ENCODE data around the gene C15orf39.

DNA sequence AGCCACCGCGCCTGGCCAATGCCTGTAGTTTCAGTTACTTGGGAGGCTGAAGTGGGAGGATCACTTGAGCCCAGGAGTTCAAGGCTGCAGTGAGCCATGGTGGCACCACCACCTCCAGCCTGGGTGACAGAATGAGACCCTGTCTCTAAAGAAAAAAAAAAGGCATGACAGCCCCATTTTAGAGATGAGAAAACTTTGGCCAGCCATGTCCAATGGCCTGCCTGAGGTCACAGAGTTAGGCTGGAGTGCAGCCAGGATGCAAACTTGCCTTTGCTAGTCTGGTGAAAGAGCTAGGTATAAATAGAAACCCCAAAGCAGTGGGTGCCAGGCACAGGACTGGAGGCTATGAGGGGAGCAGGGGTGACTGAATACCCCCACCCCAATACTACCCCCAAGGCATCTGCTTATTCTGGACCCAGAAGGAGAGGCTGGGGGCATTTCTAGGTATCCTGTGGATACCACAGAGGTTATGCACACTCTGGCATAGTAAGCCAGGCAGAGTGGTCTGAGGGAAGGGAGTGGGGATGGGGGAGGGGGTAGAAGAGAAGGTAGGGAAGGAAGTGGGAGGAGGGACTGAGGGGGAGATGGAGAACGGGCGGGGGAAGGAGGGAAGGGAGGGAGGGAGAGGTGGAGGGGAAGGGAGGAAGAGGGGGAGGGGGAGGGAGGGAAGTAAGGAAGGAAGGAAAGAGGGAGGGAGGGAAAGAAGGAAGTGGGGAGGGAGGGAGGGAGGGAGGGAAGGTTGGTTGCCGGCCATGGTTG lies 16.2 kb upstream of the C15orf39 start:
- TF ChIP-seq, protein P1, sequence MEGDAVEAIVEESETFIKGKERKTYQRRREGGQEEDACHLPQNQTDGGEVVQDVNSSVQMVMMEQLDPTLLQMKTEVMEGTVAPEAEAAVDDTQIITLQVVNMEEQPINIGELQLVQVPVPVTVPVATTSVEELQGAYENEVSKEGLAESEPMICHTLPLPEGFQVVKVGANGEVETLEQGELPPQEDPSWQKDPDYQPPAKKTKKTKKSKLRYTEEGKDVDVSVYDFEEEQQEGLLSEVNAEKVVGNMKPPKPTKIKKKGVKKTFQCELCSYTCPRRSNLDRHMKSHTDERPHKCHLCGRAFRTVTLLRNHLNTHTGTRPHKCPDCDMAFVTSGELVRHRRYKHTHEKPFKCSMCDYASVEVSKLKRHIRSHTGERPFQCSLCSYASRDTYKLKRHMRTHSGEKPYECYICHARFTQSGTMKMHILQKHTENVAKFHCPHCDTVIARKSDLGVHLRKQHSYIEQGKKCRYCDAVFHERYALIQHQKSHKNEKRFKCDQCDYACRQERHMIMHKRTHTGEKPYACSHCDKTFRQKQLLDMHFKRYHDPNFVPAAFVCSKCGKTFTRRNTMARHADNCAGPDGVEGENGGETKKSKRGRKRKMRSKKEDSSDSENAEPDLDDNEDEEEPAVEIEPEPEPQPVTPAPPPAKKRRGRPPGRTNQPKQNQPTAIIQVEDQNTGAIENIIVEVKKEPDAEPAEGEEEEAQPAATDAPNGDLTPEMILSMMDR (conservative IDR thresholded peaks at IDR 0.05; ENCODE audit: low read depth in 2 of 2): no peak
- no peak for TF ChIP-seq EZH2phosphoT487 (IDR thresholded peaks at IDR 0.05; ENCODE audit: unreplicated experiment)
- no peak for TF ChIP-seq EZH2 (IDR thresholded peaks at IDR 0.05; ENCODE audit: low read depth, unreplicated experiment)
- no peak for TF ChIP-seq CREB1 (CRISPR knock-in tag; IDR thresholded peaks at IDR 0.05; ENCODE audit: low read depth)
- no peak for TF ChIP-seq POLR2AphosphoS5 (IDR thresholded peaks at IDR 0.05; ENCODE audit: low read depth)
- TF ChIP-seq, protein P2, sequence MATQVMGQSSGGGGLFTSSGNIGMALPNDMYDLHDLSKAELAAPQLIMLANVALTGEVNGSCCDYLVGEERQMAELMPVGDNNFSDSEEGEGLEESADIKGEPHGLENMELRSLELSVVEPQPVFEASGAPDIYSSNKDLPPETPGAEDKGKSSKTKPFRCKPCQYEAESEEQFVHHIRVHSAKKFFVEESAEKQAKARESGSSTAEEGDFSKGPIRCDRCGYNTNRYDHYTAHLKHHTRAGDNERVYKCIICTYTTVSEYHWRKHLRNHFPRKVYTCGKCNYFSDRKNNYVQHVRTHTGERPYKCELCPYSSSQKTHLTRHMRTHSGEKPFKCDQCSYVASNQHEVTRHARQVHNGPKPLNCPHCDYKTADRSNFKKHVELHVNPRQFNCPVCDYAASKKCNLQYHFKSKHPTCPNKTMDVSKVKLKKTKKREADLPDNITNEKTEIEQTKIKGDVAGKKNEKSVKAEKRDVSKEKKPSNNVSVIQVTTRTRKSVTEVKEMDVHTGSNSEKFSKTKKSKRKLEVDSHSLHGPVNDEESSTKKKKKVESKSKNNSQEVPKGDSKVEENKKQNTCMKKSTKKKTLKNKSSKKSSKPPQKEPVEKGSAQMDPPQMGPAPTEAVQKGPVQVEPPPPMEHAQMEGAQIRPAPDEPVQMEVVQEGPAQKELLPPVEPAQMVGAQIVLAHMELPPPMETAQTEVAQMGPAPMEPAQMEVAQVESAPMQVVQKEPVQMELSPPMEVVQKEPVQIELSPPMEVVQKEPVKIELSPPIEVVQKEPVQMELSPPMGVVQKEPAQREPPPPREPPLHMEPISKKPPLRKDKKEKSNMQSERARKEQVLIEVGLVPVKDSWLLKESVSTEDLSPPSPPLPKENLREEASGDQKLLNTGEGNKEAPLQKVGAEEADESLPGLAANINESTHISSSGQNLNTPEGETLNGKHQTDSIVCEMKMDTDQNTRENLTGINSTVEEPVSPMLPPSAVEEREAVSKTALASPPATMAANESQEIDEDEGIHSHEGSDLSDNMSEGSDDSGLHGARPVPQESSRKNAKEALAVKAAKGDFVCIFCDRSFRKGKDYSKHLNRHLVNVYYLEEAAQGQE (IDR thresholded peaks at IDR 0.05; ENCODE audit: unreplicated experiment): no peak
- no peak for TF ChIP-seq JUNB (IDR thresholded peaks at IDR 0.05; ENCODE audit: unreplicated experiment)
- TF ChIP-seq, protein P3, sequence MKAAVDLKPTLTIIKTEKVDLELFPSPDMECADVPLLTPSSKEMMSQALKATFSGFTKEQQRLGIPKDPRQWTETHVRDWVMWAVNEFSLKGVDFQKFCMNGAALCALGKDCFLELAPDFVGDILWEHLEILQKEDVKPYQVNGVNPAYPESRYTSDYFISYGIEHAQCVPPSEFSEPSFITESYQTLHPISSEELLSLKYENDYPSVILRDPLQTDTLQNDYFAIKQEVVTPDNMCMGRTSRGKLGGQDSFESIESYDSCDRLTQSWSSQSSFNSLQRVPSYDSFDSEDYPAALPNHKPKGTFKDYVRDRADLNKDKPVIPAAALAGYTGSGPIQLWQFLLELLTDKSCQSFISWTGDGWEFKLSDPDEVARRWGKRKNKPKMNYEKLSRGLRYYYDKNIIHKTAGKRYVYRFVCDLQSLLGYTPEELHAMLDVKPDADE (IDR thresholded peaks at IDR 0.05): no peak
- TF ChIP-seq STAT1 (IDR thresholded peaks at IDR 0.05; ENCODE audit: unreplicated experiment): no peak
- TF ChIP-seq ZNF114 (CRISPR knock-in tag; IDR thresholded peaks at IDR 0.05): no peak
- TF ChIP-seq NANOG (IDR thresholded peaks at IDR 0.05; ENCODE audit: borderline replicate concordance): no peak
- no peak for TF ChIP-seq ZNF331 (CRISPR knock-in tag; IDR thresholded peaks at IDR 0.05; ENCODE audit: low read depth)
- TF ChIP-seq, protein P4, sequence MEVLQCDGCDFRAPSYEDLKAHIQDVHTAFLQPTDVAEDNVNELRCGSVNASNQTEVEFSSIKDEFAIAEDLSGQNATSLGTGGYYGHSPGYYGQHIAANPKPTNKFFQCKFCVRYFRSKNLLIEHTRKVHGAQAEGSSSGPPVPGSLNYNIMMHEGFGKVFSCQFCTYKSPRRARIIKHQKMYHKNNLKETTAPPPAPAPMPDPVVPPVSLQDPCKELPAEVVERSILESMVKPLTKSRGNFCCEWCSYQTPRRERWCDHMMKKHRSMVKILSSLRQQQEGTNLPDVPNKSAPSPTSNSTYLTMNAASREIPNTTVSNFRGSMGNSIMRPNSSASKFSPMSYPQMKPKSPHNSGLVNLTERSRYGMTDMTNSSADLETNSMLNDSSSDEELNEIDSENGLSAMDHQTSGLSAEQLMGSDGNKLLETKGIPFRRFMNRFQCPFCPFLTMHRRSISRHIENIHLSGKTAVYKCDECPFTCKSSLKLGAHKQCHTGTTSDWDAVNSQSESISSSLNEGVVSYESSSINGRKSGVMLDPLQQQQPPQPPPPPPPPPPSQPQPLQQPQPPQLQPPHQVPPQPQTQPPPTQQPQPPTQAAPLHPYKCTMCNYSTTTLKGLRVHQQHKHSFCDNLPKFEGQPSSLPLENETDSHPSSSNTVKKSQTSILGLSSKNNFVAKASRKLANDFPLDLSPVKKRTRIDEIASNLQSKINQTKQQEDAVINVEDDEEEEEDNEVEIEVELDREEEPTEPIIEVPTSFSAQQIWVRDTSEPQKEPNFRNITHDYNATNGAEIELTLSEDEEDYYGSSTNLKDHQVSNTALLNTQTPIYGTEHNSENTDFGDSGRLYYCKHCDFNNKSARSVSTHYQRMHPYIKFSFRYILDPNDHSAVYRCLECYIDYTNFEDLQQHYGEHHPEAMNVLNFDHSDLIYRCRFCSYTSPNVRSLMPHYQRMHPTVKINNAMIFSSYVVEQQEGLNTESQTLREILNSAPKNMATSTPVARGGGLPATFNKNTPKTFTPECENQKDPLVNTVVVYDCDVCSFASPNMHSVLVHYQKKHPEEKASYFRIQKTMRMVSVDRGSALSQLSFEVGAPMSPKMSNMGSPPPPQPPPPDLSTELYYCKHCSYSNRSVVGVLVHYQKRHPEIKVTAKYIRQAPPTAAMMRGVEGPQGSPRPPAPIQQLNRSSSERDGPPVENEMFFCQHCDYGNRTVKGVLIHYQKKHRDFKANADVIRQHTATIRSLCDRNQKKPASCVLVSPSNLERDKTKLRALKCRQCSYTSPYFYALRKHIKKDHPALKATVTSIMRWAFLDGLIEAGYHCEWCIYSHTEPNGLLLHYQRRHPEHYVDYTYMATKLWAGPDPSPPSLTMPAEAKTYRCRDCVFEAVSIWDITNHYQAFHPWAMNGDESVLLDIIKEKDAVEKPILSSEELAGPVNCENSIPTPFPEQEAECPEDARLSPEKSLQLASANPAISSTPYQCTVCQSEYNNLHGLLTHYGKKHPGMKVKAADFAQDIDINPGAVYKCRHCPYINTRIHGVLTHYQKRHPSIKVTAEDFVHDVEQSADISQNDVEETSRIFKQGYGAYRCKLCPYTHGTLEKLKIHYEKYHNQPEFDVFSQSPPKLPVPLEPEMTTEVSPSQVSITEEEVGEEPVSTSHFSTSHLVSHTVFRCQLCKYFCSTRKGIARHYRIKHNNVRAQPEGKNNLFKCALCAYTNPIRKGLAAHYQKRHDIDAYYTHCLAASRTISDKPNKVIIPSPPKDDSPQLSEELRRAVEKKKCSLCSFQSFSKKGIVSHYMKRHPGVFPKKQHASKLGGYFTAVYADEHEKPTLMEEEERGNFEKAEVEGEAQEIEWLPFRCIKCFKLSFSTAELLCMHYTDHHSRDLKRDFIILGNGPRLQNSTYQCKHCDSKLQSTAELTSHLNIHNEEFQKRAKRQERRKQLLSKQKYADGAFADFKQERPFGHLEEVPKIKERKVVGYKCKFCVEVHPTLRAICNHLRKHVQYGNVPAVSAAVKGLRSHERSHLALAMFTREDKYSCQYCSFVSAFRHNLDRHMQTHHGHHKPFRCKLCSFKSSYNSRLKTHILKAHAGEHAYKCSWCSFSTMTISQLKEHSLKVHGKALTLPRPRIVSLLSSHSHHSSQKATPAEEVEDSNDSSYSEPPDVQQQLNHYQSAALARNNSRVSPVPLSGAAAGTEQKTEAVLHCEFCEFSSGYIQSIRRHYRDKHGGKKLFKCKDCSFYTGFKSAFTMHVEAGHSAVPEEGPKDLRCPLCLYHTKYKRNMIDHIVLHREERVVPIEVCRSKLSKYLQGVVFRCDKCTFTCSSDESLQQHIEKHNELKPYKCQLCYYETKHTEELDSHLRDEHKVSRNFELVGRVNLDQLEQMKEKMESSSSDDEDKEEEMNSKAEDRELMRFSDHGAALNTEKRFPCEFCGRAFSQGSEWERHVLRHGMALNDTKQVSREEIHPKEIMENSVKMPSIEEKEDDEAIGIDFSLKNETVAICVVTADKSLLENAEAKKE (CRISPR knock-in tag; IDR thresholded peaks at IDR 0.05): no peak

Measured in GM23338 (cell line).